Measurements from ENCODE around the gene ERRFI1. TPM values are rescaled to one million over a fixed set of nuclear protein-coding genes. Genes with fewer than 3 reads are reported as not detected.

Gene ERRFI1
- total RNA-seq, 1 donor from 2014 or later, result 44.8 TPM

DNA sequence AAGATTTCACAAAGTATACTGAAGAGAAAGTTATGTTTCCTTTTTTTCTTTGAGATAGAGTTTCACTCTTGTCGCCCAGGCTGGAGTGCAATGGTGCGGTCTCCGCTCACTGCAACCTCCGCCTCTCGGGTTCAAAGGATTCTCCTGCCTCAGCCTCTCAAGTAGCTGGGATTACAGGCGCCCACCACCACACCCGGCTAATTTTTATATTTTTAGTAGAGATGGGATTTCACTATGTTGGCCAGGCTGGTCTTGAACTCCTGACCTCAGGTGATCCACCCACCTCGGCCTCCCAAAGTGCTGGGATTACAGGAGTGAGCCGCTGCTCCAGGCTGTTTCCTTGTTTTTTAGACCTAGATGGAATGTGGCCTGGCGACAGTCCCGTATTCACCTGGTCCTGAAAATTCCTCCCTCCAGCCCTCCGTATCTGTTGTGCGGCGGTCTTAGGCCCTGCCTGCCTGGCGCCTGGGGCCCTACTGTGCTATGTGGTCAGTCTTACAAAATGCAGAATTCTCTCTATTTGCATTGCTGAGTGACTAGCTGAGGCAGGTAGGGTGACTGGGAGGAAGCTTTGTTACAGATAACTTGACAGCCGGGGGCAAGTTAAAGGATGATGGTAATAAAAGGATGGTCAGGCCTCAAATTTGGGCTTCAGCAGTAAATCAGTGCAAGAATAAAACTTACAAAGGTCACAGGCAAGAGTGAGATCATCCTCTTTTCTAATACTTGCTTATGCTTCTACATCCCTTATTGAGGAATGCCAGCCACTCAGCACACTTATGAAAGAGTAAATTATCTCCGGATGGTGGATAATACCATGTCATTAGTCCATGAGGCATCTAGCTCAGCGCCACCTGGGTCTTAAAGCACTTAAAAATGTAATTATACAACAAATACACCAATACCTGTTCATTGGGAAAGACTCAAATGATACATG, 34.3 kb downstream of the ERRFI1 start:
- no peak overlapping the region for H3K27ac ChIP-seq
- no peaks in the 10 kb centered on the region for H3F3A ChIP-seq (ENCODE audit: low read depth)
- H3K4me1 ChIP-seq, result no peaks in the 10 kb centered on the region
- no peak overlapping the region for H3K9ac ChIP-seq
- Mint-ChIP-seq H3K4me3 (no peak overlapping the region), H3K4me1 (peaks cover 3% of the 10 kb centered on the region), H3K27ac (peak overlapping the region; percentile 33), H3K9me3 (no peaks in the 10 kb centered on the region), H3K36me3 (peaks cover 16% of the 10 kb centered on the region), H3K27me3 (ENCODE audit: insufficient read depth, low read depth) (peaks cover 4% of the 10 kb centered on the region)
- H3K79me2 ChIP-seq (ENCODE audit: low read depth), result no peaks in the 10 kb centered on the region
- H3K9me3 ChIP-seq (ENCODE audit: low read depth), result no peaks in the 10 kb centered on the region
- H3K4me3 ChIP-seq, result no peak overlapping the region
- H3K4me2 ChIP-seq, result no peak overlapping the region
- TF ChIP-seq, protein P1, sequence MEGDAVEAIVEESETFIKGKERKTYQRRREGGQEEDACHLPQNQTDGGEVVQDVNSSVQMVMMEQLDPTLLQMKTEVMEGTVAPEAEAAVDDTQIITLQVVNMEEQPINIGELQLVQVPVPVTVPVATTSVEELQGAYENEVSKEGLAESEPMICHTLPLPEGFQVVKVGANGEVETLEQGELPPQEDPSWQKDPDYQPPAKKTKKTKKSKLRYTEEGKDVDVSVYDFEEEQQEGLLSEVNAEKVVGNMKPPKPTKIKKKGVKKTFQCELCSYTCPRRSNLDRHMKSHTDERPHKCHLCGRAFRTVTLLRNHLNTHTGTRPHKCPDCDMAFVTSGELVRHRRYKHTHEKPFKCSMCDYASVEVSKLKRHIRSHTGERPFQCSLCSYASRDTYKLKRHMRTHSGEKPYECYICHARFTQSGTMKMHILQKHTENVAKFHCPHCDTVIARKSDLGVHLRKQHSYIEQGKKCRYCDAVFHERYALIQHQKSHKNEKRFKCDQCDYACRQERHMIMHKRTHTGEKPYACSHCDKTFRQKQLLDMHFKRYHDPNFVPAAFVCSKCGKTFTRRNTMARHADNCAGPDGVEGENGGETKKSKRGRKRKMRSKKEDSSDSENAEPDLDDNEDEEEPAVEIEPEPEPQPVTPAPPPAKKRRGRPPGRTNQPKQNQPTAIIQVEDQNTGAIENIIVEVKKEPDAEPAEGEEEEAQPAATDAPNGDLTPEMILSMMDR (IDR thresholded peaks at IDR 0.05), result no peak
- TF ChIP-seq EZH2phosphoT487 (IDR thresholded peaks at IDR 0.05), result no peak
- no peak for TF ChIP-seq EZH2 (IDR thresholded peaks at IDR 0.05)
- H4K20me1 ChIP-seq (ENCODE audit: low read depth), result no peaks in the 10 kb centered on the region
- H3K36me3 ChIP-seq, result no peaks in the 10 kb centered on the region
- no peak overlapping the region for H2AFZ ChIP-seq (replicated peaks)
- no peaks in the 10 kb centered on the region for H3K27me3 ChIP-seq
- DNase-seq (ENCODE audit: low spot score), result no peak

DNA sequence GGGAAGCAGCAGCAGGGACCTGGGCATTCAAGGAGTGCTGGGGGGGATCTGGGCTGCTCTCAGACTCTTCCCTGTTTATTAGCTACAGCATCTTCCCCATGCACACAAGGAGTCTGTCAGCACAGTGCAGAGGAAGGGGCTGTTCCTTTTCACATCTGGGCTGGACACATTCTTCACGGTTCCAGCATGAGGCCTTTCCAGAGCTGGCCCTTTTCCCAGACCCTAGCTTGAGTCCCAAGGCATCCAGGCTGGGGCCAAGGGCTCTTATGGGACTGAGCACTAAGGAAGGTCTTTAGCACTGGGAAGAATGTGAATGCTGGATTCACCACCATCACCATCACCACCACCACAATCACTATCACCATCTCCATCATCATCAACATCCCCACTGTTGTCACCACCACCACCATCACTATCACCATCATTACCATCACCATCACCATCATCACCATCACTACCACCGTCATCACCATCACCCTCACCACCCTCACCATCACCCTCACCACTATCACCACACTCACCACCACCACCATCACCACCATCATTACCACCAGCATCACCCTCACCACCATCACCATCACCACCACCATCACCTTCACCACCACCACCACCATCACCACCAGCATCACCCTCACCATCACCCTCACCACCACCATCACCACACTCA, 36.2 kb downstream of the ERRFI1 start:
- H3K79me2 ChIP-seq (ENCODE audit: low read depth), result no peaks in the 10 kb centered on the region
- peaks cover 8% of the 10 kb centered on the region for H3F3A ChIP-seq (ENCODE audit: low read depth)
- H3K4me3 ChIP-seq, result no peak overlapping the region
- Mint-ChIP-seq H3K27me3 (ENCODE audit: insufficient read depth, low read depth) (peaks cover 4% of the 10 kb centered on the region), H3K4me3 (no peak overlapping the region), H3K36me3 (peaks cover 23% of the 10 kb centered on the region), H3K27ac (no peak overlapping the region), H3K4me1 (peaks cover 14% of the 10 kb centered on the region), H3K9me3 (no peaks in the 10 kb centered on the region)
- no peaks in the 10 kb centered on the region for H3K27me3 ChIP-seq
- no peaks in the 10 kb centered on the region for H3K4me1 ChIP-seq
- H2AFZ ChIP-seq (replicated peaks), result no peak overlapping the region
- no peak overlapping the region for H3K4me2 ChIP-seq
- H3K9me3 ChIP-seq (ENCODE audit: low read depth), result no peaks in the 10 kb centered on the region
- H3K9ac ChIP-seq, result no peak overlapping the region
- no peaks in the 10 kb centered on the region for H4K20me1 ChIP-seq (ENCODE audit: low read depth)
- no peak for TF ChIP-seq EZH2phosphoT487 (IDR thresholded peaks at IDR 0.05)
- no peak for TF ChIP-seq EZH2 (IDR thresholded peaks at IDR 0.05)
- TF ChIP-seq, protein P1 (IDR thresholded peaks at IDR 0.05), result no peak
- no peak overlapping the region for H3K27ac ChIP-seq
- H3K36me3 ChIP-seq, result no peaks in the 10 kb centered on the region
- no peak for DNase-seq (ENCODE audit: low spot score)

DNA sequence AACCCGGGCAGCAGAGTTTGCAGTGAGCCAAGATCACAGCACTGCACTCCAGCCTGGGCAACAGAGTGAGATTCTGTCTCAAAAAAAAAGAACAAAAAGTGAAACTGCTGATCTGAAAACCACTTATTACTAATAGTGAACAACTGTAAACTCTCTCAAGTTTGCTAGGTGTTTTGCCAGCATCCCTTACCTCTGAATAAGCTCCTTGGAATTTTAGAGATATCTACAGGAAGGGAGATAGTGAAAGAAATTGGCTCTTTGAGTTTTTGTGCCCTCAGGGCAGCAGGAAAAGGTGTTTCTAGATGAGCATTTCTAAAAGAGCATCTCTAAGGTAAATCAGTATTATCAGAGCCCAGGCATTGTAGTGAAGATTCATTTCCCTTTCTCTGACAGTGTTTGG, 37.5 kb downstream of the ERRFI1 start:
- H3K27ac Mint-ChIP-seq, result no peak overlapping the region
- no peak overlapping the region for H3K4me3 Mint-ChIP-seq

More for the DNA sequence above, 37.5 kb downstream of the ERRFI1 start:
- Histone ChIP-seq H2AFZ (replicated peaks) (no peak overlapping the region), H3K79me2 (ENCODE audit: low read depth) (no peaks in the 10 kb centered on the region), H3K36me3 (no peaks in the 10 kb centered on the region), H4K20me1 (ENCODE audit: low read depth) (no peaks in the 10 kb centered on the region), H3K4me2 (no peak overlapping the region), H3K9ac (no peak overlapping the region), H3K4me3 (no peak overlapping the region), H3K27ac (no peak overlapping the region), H3K27me3 (no peaks in the 10 kb centered on the region), H3K9me3 (ENCODE audit: low read depth) (no peaks in the 10 kb centered on the region), H3F3A (ENCODE audit: low read depth) (peaks cover 15% of the 10 kb centered on the region), H3K4me1 (peaks cover 6% of the 10 kb centered on the region)
- TF ChIP-seq EZH2 (IDR thresholded peaks at IDR 0.05), result no peak
- TF ChIP-seq, protein P1 (IDR thresholded peaks at IDR 0.05), result no peak
- no peak for TF ChIP-seq EZH2phosphoT487 (IDR thresholded peaks at IDR 0.05)
- Mint-ChIP-seq H3K4me1 (peaks cover 27% of the 10 kb centered on the region), H3K27me3 (ENCODE audit: insufficient read depth, low read depth) (peaks cover 3% of the 10 kb centered on the region), H3K9me3 (no peaks in the 10 kb centered on the region), H3K36me3 (peaks cover 21% of the 10 kb centered on the region)
- DNase-seq (ENCODE audit: low spot score), result no peak
